Parathyroid adenoma (tissue), 2 donors: ENCODE data around the gene ACACB.

Experiments
- H2AFZ ChIP-seq: fragments of 300-600 bp; sonication (generic); one replicate; pipeline ENCODE4 v1.7.0; 2017; ENCODE audit warnings: antibody characterized with exemption, mild to moderate bottlenecking
- H3K27ac ChIP-seq: fragments of 300-600 bp; sonication (generic); one replicate; pipeline ENCODE4 v1.7.0; 2017
- H3K27me3 ChIP-seq: fragments of 300-600 bp; sonication (generic); one replicate; pipeline ENCODE4 v1.7.0; 2017; ENCODE audit warnings: low read length; ENCODE audit not compliant: control insufficient read depth, insufficient read depth
- H3K36me3 ChIP-seq: fragments of 300-600 bp; sonication (generic); one replicate; pipeline ENCODE4 v1.7.0; 2017; ENCODE audit warnings: low read length; ENCODE audit not compliant: control insufficient read depth, insufficient read depth
- H3K4me1 ChIP-seq: fragments of 300-600 bp; sonication (generic); one replicate; pipeline ENCODE4 v1.7.0; 2017; ENCODE audit warnings: control low read depth
- H3K4me2 ChIP-seq: fragments of 300-600 bp; sonication (generic); one replicate; pipeline ENCODE4 v1.7.0; 2017; ENCODE audit warnings: low read length
- H3K4me3 ChIP-seq: fragments of 300-600 bp; sonication (generic); one replicate; pipeline ENCODE4 v1.7.0; 2017; ENCODE audit warnings: low read depth, low read length
- H3K79me2 ChIP-seq: fragments of 300-600 bp; sonication (generic); one replicate; pipeline ENCODE4 v1.7.0; 2017; ENCODE audit warnings: control low read depth
- H3K9ac ChIP-seq: fragments of 300-600 bp; sonication (generic); one replicate; pipeline ENCODE4 v1.7.0; 2017; ENCODE audit warnings: mild to moderate bottlenecking
- H3K9me3 ChIP-seq: fragments of 300-600 bp; sonication (generic); one replicate; pipeline ENCODE4 v1.7.0; 2017; ENCODE audit warnings: low read length; ENCODE audit not compliant: control insufficient read depth
- CTCF ChIP-seq: fragments of 300-600 bp; sonication (generic); IDR thresholded peaks from one replicate; pipeline ENCODE4 v1.7.0; 2017; ENCODE audit warnings: antibody characterized with exemption, mild to moderate bottlenecking
- donor health status: primary hyperparathyroidism.

ACACB gene

DNA sequence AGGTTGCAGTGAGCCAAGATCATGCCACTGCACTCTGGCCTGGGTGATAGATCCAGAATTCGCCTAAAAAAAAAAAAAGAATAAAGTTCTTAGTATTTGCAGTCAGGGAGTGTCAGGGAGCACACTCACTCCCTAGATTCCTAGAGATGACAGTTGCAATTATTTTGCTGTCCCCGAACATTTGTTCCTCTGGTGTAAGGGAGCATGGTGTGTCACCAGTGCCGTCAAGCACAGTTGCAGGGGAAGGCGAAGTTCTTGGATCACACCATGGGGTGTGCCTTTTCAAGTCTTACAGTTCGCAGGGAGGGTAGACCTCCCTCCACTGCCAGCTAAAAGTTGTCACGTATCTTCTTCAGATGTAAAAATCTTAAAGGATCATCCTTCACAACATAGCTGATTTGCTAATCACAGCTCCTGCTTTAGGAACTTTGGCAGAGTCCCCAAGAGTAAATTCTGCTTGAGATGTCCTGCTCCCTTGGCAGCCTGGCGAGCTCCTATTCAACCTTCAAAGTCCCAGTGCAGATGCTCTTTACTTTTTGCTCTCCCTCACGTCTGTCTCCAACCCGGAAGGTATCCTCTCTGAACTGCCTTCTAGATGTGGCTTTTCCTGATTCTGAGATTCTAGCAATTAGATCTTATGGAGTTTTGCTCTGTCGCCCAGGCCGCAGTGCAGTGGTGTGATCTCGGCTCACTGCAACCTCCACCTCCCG is 11.3 kb downstream of the ACACB start:
- Histone ChIP-seq H3K27me3 (no peaks in the 10 kb centered on the region), H3K4me1 (peaks cover 38% of the 10 kb centered on the region), H3K9me3 (no peaks in the 10 kb centered on the region), H3K9ac (no peak overlapping the region), H3K4me2 (no peak overlapping the region), H3K27ac (no peak overlapping the region), H2AFZ (no peak overlapping the region), H3K4me3 (no peak overlapping the region), H3K36me3 (no peaks in the 10 kb centered on the region), H3K79me2 (peaks cover 13% of the 10 kb centered on the region)
- no peak for TF ChIP-seq CTCF

DNA sequence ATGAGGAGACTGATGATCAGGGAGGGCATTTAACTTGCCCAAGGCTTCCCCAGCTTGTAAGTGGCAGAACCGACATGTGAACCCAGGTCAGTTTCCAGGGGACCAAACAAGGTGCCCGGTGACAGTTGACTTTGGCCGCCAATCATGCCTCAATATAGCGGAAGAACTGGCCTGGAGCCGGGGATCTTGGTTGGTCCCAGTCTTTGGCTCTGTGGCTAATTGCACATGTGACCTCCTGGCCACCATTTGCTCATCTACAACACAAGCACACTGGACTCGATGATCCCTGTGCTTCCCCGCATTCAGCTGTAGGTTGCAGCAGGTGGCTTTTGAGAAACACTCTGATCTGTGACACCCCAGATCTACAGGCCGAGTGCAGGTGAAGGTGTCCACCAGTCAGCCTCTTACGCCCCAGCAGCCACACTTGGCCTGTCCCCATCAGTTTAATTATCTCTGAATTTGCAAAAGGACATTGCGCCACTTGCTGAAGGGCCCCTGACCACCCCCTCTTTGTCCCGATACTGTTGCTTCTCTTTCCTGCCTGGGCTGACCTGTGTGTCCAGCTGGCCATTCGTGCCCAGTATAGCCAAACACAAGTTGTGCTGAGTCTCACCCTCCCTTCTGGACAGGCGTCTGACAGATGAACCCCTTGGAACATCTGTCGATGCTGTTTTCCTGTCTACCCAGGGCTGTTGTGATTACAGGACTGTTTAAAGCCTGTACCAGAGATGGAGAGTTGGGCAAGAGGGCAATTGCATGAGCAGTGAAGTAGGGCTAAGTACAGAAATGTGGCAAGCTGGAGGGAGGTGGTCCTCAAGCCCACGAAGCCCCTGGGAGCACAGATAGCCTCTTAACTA is 14.1 kb downstream of the ACACB start:
- peaks cover 42% of the 10 kb centered on the region for H3K4me1 ChIP-seq
- no peaks in the 10 kb centered on the region for H3K27me3 ChIP-seq
- peak overlapping the region; percentile 51 for H2AFZ ChIP-seq
- no peak for TF ChIP-seq CTCF
- H3K9ac ChIP-seq, result no peak overlapping the region
- H3K4me3 ChIP-seq, result peak overlapping the region; percentile 51
- peak overlapping the region; percentile 83 for H3K27ac ChIP-seq
- H3K4me2 ChIP-seq, result peak overlapping the region; percentile 79
- peaks cover 4% of the 10 kb centered on the region for H3K79me2 ChIP-seq
- H3K9me3 ChIP-seq, result no peaks in the 10 kb centered on the region
- no peaks in the 10 kb centered on the region for H3K36me3 ChIP-seq

- Histone ChIP-seq H3K9me3 (no peaks in the 10 kb centered on the region), H3K4me3 (peak overlapping the region; percentile 51), H3K79me2 (peaks cover 7% of the 10 kb centered on the region), H3K4me2 (peak overlapping the region; percentile 79), H3K27me3 (no peaks in the 10 kb centered on the region), H3K36me3 (no peaks in the 10 kb centered on the region), H2AFZ (peak overlapping the region; percentile 51), H3K9ac (no peak overlapping the region), H3K27ac (peak overlapping the region; percentile 83), H3K4me1 (peaks cover 34% of the 10 kb centered on the region)
- no peak for TF ChIP-seq CTCF
Observed at GRCh38 chr12:109131154-109132050, 15.0 kb downstream of the ACACB start.

GRCh38 chr12:109134186-109134917 is 18.0 kb downstream of the ACACB start:
- peak; percentile 83 for TF ChIP-seq CTCF
- peaks cover 28% of the 10 kb centered on the region for H3K4me1 ChIP-seq

More at GRCh38 chr12:109134186-109134917, 18.0 kb downstream of the ACACB start:
- no peak overlapping the region for H2AFZ ChIP-seq
- no peak overlapping the region for H3K27ac ChIP-seq
- H3K79me2 ChIP-seq, result peaks cover 29% of the 10 kb centered on the region
- H3K4me3 ChIP-seq, result no peak overlapping the region
- no peaks in the 10 kb centered on the region for H3K9me3 ChIP-seq
- H3K27me3 ChIP-seq, result no peaks in the 10 kb centered on the region
- no peak overlapping the region for H3K9ac ChIP-seq
- no peak overlapping the region for H3K4me2 ChIP-seq
- H3K36me3 ChIP-seq, result no peaks in the 10 kb centered on the region
